ENCODE data around the gene DCD. TPM values are rescaled to one million over a fixed set of nuclear protein-coding genes. Genes with fewer than 3 reads are reported as not detected.
A peak's percentile ranks its signal among the peaks of the same experiment; 100 is the strongest.

DCD gene
- total RNA-seq, 1 experiment from 2014 or later, result not detected

DNA sequence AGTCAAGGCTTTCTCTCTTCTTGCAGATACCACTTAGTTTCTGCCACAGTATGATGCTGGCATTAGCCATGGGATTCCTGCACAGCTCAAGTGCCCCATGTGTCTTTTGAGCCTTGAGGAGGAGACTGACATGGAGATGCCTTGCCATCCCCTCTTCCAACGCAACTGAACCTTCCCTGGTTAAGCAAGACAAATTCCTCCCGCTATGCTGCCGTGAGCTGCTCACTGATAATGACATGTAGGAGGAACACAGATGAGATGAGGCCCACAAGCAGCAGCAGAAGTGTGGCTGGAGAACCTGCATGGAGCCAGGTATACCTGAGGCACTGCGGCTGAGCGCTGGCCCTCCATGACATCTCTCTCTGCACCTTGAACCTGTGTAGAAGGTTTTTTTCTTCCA is 44.3 kb downstream of the DCD start:
- Histone ChIP-seq H3K4ac (ENCODE audit: low read depth, low read length) (no peak overlapping the region), H3K18ac (ENCODE audit: insufficient read length, low read depth, low read length) (no peak overlapping the region), H3K79me2 (ENCODE audit: insufficient read depth, low read length) (no peaks in the 10 kb centered on the region), H3K9ac (ENCODE audit: extremely low read depth, insufficient read length, low read length) (no peak overlapping the region), H3K56ac (ENCODE audit: insufficient read length, low read depth, low read length) (no peak overlapping the region), H4K8ac (replicated peaks; ENCODE audit: insufficient read length, low read depth, low read length) (no peak overlapping the region), H3K23ac (ENCODE audit: insufficient read length, low read depth, low read length) (no peak overlapping the region), H3T11ph (ENCODE audit: low read length) (no peak overlapping the region), H3K23me2 (ENCODE audit: insufficient read length, low read depth, low read length, poor library complexity, severe bottlenecking) (no peaks in the 10 kb centered on the region), H3K79me1 (ENCODE audit: insufficient read depth, low read depth, low read length, poor library complexity, severe bottlenecking) (no peaks in the 10 kb centered on the region), H2BK5ac (ENCODE audit: insufficient read length, low read length) (no peak overlapping the region), H2AK5ac (ENCODE audit: insufficient read length, low read length) (no peak overlapping the region), H4K5ac (ENCODE audit: insufficient read length, low read depth, low read length) (no peak overlapping the region), H2BK15ac (ENCODE audit: low read depth, low read length) (no peak overlapping the region), H3K4me2 (ENCODE audit: insufficient read depth, insufficient read length, low read length) (no peak overlapping the region), H3K27ac (ENCODE audit: insufficient read length, low read depth, low read length) (no peak overlapping the region), H3K9me3 (ENCODE audit: control insufficient read depth, low read depth, low read length) (no peaks in the 10 kb centered on the region), H2BK120ac (ENCODE audit: low read depth, low read length, poor library complexity, severe bottlenecking) (no peak overlapping the region), H3K4me1 (ENCODE audit: insufficient read depth, low read length) (no peaks in the 10 kb centered on the region), H2BK20ac (ENCODE audit: low read depth, low read length, poor library complexity, severe bottlenecking) (no peak overlapping the region), H4K20me1 (ENCODE audit: control insufficient read depth, insufficient read depth, insufficient read length) (no peaks in the 10 kb centered on the region), H2BK12ac (ENCODE audit: insufficient read length, low read depth, low read length) (no peak overlapping the region), H2AFZ (ENCODE audit: low read length) (no peak overlapping the region), H3K14ac (ENCODE audit: insufficient read depth, low read length) (no peak overlapping the region), H4K91ac (ENCODE audit: insufficient read length, low read depth, low read length) (no peak overlapping the region), H3K27me3 (ENCODE audit: insufficient read depth, low read length) (no peaks in the 10 kb centered on the region; the same call in 1 of the 2 replicates)
- no peak overlapping the region for H3K4me3 Mint-ChIP-seq
- no CpG with 5 or more reads among the region's 5 CpGs for WGBS (ENCODE audit: extremely low coverage, insufficient read length, low lambda C conversion rate)
- no peak overlapping the region for H3K27ac Mint-ChIP-seq
- TF ChIP-seq, protein P1, sequence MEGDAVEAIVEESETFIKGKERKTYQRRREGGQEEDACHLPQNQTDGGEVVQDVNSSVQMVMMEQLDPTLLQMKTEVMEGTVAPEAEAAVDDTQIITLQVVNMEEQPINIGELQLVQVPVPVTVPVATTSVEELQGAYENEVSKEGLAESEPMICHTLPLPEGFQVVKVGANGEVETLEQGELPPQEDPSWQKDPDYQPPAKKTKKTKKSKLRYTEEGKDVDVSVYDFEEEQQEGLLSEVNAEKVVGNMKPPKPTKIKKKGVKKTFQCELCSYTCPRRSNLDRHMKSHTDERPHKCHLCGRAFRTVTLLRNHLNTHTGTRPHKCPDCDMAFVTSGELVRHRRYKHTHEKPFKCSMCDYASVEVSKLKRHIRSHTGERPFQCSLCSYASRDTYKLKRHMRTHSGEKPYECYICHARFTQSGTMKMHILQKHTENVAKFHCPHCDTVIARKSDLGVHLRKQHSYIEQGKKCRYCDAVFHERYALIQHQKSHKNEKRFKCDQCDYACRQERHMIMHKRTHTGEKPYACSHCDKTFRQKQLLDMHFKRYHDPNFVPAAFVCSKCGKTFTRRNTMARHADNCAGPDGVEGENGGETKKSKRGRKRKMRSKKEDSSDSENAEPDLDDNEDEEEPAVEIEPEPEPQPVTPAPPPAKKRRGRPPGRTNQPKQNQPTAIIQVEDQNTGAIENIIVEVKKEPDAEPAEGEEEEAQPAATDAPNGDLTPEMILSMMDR (conservative IDR thresholded peaks at IDR 0.05), result no peak
- peak; percentile 26 for DNase-seq
- peaks cover 67% of the 10 kb centered on the region for H3K27me3 Mint-ChIP-seq (ENCODE audit: low read depth)
- H3K36me3 Mint-ChIP-seq (ENCODE audit: insufficient read depth in 1 of 3, low read depth in 3 of 3), result no peaks in the 10 kb centered on the region; a peak in 1 of 7 replicates
- no peaks in the 10 kb centered on the region for H3K4me1 Mint-ChIP-seq
- H3K9me3 Mint-ChIP-seq, result no peaks in the 10 kb centered on the region
